SK-N-SH treated with all-trans-retinoic acid at 6 μM for 48 hours (cell line): Measurements from ENCODE around the gene SLC35E1.

ENCODE experiments used
- ATAC-seq: fragments of 200-7000 bp; cut with Tn5 transposase; 3 replicates; pipeline ENCODE4 v1.9.1; 2020; ENCODE audit warnings: mild to moderate bottlenecking, moderate library complexity
- ARNTL ChIP-seq: fragments of 450-650 bp; formaldehyde crosslinking; IDR thresholded peaks from 2 replicates; pipeline ENCODE4 v1.5.0; 2020; ENCODE audit warnings: low read depth, mild to moderate bottlenecking, moderate library complexity, borderline replicate concordance
- BACH2 ChIP-seq: fragments of 250-450 bp; sonication (Bioruptor Pico); IDR thresholded peaks from 2 replicates; pipeline ENCODE4 v1.9.0; 2021; ENCODE audit warnings: mild to moderate bottlenecking, borderline replicate concordance
- CSDC2 ChIP-seq: fragments of 250-450 bp; sonication (Bioruptor Pico); IDR thresholded peaks from 2 replicates; pipeline ENCODE4 v1.5.0; 2020; ENCODE audit warnings: mild to moderate bottlenecking, moderate library complexity
- CSRNP3 ChIP-seq: fragments of 250-450 bp; sonication (Bioruptor Pico); IDR thresholded peaks from 2 replicates; pipeline ENCODE4 v1.5.1; 2021; ENCODE audit warnings: mild to moderate bottlenecking, moderate library complexity
- GLIS3 ChIP-seq: fragments of 250-450 bp; sonication (Bioruptor Pico); IDR thresholded peaks from 2 replicates; pipeline ENCODE4 v1.5.0; 2020; ENCODE audit warnings: mild to moderate bottlenecking, moderate library complexity
- ISL1 ChIP-seq: fragments of 250-450 bp; sonication (Bioruptor Pico); IDR thresholded peaks from 2 replicates; pipeline ENCODE4 v2.1.2; 2022; ENCODE audit warnings: mild to moderate bottlenecking, moderate library complexity
- OSR1 ChIP-seq: fragments of 250-450 bp; sonication (Bioruptor Pico); IDR thresholded peaks from 2 replicates; pipeline ENCODE4 v1.8.0; 2022; ENCODE audit warnings: moderate library complexity, mild to moderate bottlenecking, inconsistent platforms
- PPARA ChIP-seq: fragments of 250-450 bp; sonication (Bioruptor Pico); IDR thresholded peaks from 2 replicates; pipeline ENCODE4 v1.5.0; 2020; ENCODE audit warnings: mild to moderate bottlenecking, borderline replicate concordance
- RARB ChIP-seq: fragments of 250-450 bp; sonication (Bioruptor Pico); IDR thresholded peaks from 2 replicates; pipeline ENCODE4 v1.8.0; 2021; ENCODE audit warnings: mild to moderate bottlenecking, moderate library complexity
- SNAI2 ChIP-seq: fragments of 250-450 bp; sonication (Bioruptor Pico); IDR thresholded peaks from 2 replicates; pipeline ENCODE4 v1.5.0; 2020; ENCODE audit warnings: mild to moderate bottlenecking, moderate library complexity
- TCF4 ChIP-seq: fragments of 250-450 bp; sonication (Bioruptor Pico); IDR thresholded peaks from 2 replicates; pipeline ENCODE4 v1.8.0; 2021; ENCODE audit warnings: mild to moderate bottlenecking, moderate library complexity, borderline replicate concordance
- TOX ChIP-seq: fragments of 250-450 bp; sonication (Bioruptor Pico); IDR thresholded peaks from 2 replicates; pipeline ENCODE4 v1.8.0; 2021; ENCODE audit warnings: mild to moderate bottlenecking, moderate library complexity, borderline replicate concordance
- TSHZ2 ChIP-seq: fragments of 250-450 bp; sonication (Bioruptor Pico); IDR thresholded peaks from 2 replicates; pipeline ENCODE4 v1.5.0; 2020; ENCODE audit warnings: mild to moderate bottlenecking, moderate library complexity
- ZC3H10 ChIP-seq: fragments of 250-450 bp; sonication (Bioruptor Pico); IDR thresholded peaks from 2 replicates; pipeline ENCODE4 v1.5.1; 2021; ENCODE audit warnings: mild to moderate bottlenecking, moderate library complexity
- ZFP3 ChIP-seq: fragments of 250-450 bp; sonication (Bioruptor Pico); IDR thresholded peaks from 2 replicates; pipeline ENCODE4 v1.5.0; 2020; ENCODE audit warnings: mild to moderate bottlenecking, moderate library complexity
- ZFP30 ChIP-seq: fragments of 450-650 bp; formaldehyde crosslinking; IDR thresholded peaks from 2 replicates; pipeline ENCODE4 v1.5.0; 2022; ENCODE audit warnings: mild to moderate bottlenecking, moderate library complexity
- ZNF565 ChIP-seq: fragments of 450-650 bp; formaldehyde crosslinking; conservative IDR thresholded peaks from 2 replicates; pipeline ENCODE4 v1.5.0; 2020; ENCODE audit warnings: low read depth, mild to moderate bottlenecking, moderate library complexity
- ZNF70 ChIP-seq: fragments of 450-650 bp; formaldehyde crosslinking; IDR thresholded peaks from 2 replicates; pipeline ENCODE4 v1.5.0; 2020; ENCODE audit warnings: mild to moderate bottlenecking, moderate library complexity
- ZNF8 ChIP-seq: fragments of 450-650 bp; formaldehyde crosslinking; IDR thresholded peaks from 2 replicates; pipeline ENCODE4 v1.5.0; 2020; ENCODE audit warnings: mild to moderate bottlenecking, moderate library complexity
- TF ChIP-seq, protein P1 (sequence below): fragments of 250-450 bp; sonication (Bioruptor Pico); IDR thresholded peaks from 2 replicates; pipeline ENCODE4 v1.5.1; 2020; ENCODE audit warnings: low read depth, mild to moderate bottlenecking, moderate library complexity
- TF ChIP-seq, protein P2 (sequence below): fragments of 250-450 bp; sonication (Bioruptor Pico); IDR thresholded peaks from 2 replicates; pipeline ENCODE4 v1.8.0; 2020; ENCODE audit warnings: mild to moderate bottlenecking, moderate library complexity, borderline replicate concordance

SLC35E1 gene

GRCh38 chr19:16524991-16525734 is 47.1 kb downstream of the SLC35E1 start:
- TF ChIP-seq SNAI2 (CRISPR knock-in tag), result no peak
- TF ChIP-seq CSRNP3 (CRISPR knock-in tag), result no peak
- TF ChIP-seq GLIS3, result no peak
- no peak for TF ChIP-seq ZNF70
- no peak for TF ChIP-seq RARB (CRISPR knock-in tag)
- no peak for TF ChIP-seq ARNTL (CRISPR knock-in tag)
- no peak for TF ChIP-seq TCF4 (CRISPR knock-in tag)
- ATAC-seq, result no peak

DNA sequence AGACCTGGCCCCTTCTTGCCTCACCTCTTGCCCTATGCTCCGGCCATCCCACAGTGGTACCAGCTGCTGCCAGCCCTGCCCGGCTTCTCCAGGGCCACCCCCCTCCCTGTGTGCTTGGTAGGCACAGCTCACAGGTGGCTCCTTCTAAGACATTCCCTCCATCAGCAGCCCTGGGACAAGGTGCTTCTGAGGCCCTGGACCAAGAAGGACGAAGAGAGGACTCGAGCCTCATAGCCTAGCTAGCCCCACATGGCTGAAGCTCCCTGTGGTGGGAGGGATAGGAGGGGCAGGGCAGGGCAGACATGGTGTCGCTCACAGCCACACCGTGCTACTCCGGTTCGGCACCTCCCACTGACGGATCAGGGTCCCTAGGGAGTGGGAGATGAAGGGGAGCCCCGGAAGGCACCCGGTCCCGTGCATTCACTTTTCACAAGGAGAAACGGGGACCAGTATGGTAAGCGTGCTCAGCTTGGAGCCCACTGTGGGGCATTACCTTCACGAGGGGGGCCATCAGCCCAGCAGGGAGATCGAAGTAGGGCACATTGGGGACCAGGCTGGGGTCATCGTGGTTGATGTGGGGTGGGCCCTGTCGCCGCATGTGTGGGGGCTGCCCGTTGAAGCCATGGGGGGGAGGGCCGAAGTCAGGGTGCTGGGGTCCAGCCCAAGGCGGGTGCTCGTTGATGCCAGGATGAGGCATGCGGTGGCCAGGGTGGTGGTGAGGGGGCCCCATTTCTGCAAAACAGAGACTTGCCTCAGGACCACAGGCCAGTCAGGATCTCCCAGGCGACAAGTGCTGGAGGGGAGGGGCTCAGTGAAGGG is 49.4 kb downstream of the SLC35E1 start:
- no peak for TF ChIP-seq RARB (CRISPR knock-in tag)
- no peak for TF ChIP-seq ZNF8 (CRISPR knock-in tag)
- TF ChIP-seq SNAI2 (CRISPR knock-in tag), result no peak
- no peak for TF ChIP-seq ZFP30 (CRISPR knock-in tag)
- TF ChIP-seq TOX (CRISPR knock-in tag), result no peak
- TF ChIP-seq, protein P1, sequence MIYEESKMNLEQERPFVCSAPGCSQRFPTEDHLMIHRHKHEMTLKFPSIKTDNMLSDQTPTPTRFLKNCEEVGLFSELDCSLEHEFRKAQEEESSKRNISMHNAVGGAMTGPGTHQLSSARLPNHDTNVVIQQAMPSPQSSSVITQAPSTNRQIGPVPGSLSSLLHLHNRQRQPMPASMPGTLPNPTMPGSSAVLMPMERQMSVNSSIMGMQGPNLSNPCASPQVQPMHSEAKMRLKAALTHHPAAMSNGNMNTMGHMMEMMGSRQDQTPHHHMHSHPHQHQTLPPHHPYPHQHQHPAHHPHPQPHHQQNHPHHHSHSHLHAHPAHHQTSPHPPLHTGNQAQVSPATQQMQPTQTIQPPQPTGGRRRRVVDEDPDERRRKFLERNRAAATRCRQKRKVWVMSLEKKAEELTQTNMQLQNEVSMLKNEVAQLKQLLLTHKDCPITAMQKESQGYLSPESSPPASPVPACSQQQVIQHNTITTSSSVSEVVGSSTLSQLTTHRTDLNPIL (CRISPR knock-in tag), result no peak
- no peak for TF ChIP-seq BACH2 (CRISPR knock-in tag)
- no peak for TF ChIP-seq TSHZ2 (CRISPR knock-in tag)
- ATAC-seq, result no peak

- TF ChIP-seq PPARA (CRISPR knock-in tag) (no peak), ZNF8 (CRISPR knock-in tag) (no peak), ZC3H10 (no peak), SNAI2 (CRISPR knock-in tag) (no peak), ZFP30 (CRISPR knock-in tag) (no peak), CSDC2 (CRISPR knock-in tag) (no peak), TOX (CRISPR knock-in tag) (no peak), TCF4 (CRISPR knock-in tag) (no peak), CSRNP3 (CRISPR knock-in tag) (no peak), ZNF70 (no peak), ARNTL (CRISPR knock-in tag) (no peak), ZFP3 (CRISPR knock-in tag) (no peak), ZNF565 (no peak), TSHZ2 (CRISPR knock-in tag) (no peak), OSR1 (CRISPR knock-in tag) (no peak), ISL1 (no peak), RARB (CRISPR knock-in tag) (no peak)
- TF ChIP-seq, protein P1 (CRISPR knock-in tag), result no peak
- TF ChIP-seq, protein P2, sequence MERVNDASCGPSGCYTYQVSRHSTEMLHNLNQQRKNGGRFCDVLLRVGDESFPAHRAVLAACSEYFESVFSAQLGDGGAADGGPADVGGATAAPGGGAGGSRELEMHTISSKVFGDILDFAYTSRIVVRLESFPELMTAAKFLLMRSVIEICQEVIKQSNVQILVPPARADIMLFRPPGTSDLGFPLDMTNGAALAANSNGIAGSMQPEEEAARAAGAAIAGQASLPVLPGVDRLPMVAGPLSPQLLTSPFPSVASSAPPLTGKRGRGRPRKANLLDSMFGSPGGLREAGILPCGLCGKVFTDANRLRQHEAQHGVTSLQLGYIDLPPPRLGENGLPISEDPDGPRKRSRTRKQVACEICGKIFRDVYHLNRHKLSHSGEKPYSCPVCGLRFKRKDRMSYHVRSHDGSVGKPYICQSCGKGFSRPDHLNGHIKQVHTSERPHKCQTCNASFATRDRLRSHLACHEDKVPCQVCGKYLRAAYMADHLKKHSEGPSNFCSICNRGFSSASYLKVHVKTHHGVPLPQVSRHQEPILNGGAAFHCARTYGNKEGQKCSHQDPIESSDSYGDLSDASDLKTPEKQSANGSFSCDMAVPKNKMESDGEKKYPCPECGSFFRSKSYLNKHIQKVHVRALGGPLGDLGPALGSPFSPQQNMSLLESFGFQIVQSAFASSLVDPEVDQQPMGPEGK (CRISPR knock-in tag), result no peak
Observed at GRCh38 chr19:16521715-16522289, 50.4 kb downstream of the SLC35E1 start.

More at GRCh38 chr19:16521715-16522289, 50.4 kb downstream of the SLC35E1 start:
- ATAC-seq, result no peak
